ENCODE measurements around the gene ZNF41. TPM values are rescaled to one million over a fixed set of nuclear protein-coding genes. Genes with fewer than 3 reads are reported as not detected.

ZNF41 gene
- polyA plus RNA-seq, 3 donors, result 11.2 to 13.0 (median 12.8) TPM

- DNase-seq, result no peak
These were observed 69.8 kb downstream of the ZNF41 start for GRCh38 chrX:47413179-47413594.

Other genes with a start within 250 kb of the ZNF41 start
- gene ZNF157, start 112.6 kb downstream of the ZNF41 start, polyA plus RNA-seq (ENCODE audit: insufficient read length in 3 of 3), result 1 to 10 TPM in 2 of 3 donors, under 1 TPM in 1; 0.87 to 1.5 (median 1.1) TPM
- gene ARAF, start 78.0 kb upstream of the ZNF41 start, polyA plus RNA-seq (ENCODE audit: insufficient read length in 3 of 3), result 10 to 100 TPM; 67.2 to 77.1 (median 68.7) TPM
- gene TIMP1, start 99.2 kb upstream of the ZNF41 start, polyA plus RNA-seq (ENCODE audit: insufficient read length in 3 of 3), result 100 to 1,000 TPM in 1 of 3 donors, 10 to 100 TPM in 2; 66.9 to 103 (median 72.7) TPM
- 1 to 10 TPM; 4.4 to 7.4 (median 5.4) TPM for gene SYN1, start 136.6 kb upstream of the ZNF41 start, polyA plus RNA-seq (ENCODE audit: insufficient read length in 3 of 3)
- gene CFP, start 146.7 kb upstream of the ZNF41 start, polyA plus RNA-seq (ENCODE audit: insufficient read length in 3 of 3), result 1 to 10 TPM; 1.7 to 3.2 (median 2.6) TPM
- 10 to 100 TPM; 30.3 to 34.1 (median 32.7) TPM for gene ELK1, start 167.3 kb upstream of the ZNF41 start, polyA plus RNA-seq (ENCODE audit: insufficient read length in 3 of 3)
- gene UXT, start 176.0 kb upstream of the ZNF41 start, polyA plus RNA-seq (ENCODE audit: insufficient read length in 3 of 3), result 100 to 1,000 TPM; 106 to 117 (median 113) TPM

Measured in renal pelvis (tissue), 4 donors.